GM20431 (cell line): ENCODE measurements around the gene PRKAG3.

Experiments used
- in situ Hi-C: fragments of 300-500 bp; cut with MseI, MboI; formaldehyde crosslinking; loops from one replicate; pipeline ENCODE4 v1.15.0; 2020; ENCODE audit warnings: low sequenced_read_pairs; ENCODE audit not compliant: unreplicated experiment

Gene PRKAG3

GRCh38 chr2:218831378-218831990, at the start of gene PRKAG3:
Gene PRKAG3 (minus strand): TSS chr2:218831803.
- in situ Hi-C loops: loop anchor here (25.0 kb wide), 2 partner anchors 169 to 419 kb away; partner anchors contain the start of genes BCS1L, RNF25, STK36 and VIL1

GRCh38 chr2:218880859-218881594, 49.4 kb upstream of the PRKAG3 start:
- in situ Hi-C loops: no loop called here

GRCh38 chr2:218880102-218880858, 48.7 kb upstream of the PRKAG3 start, which contains the start of gene WNT10A:
Gene WNT10A (plus strand): TSS chr2:218880852. CDS start chr2:218880996, 144 bp downstream.
- in situ Hi-C loops: no loop called here

GRCh38 chr2:218879776-218880101, 48.1 kb upstream of the PRKAG3 start:
- in situ Hi-C loops: no loop called here

GRCh38 chr2:218878926-218879761, 47.5 kb upstream of the PRKAG3 start:
- in situ Hi-C loops: no loop called here

GRCh38 chr2:218878486-218878885, 46.9 kb upstream of the PRKAG3 start:
- in situ Hi-C loops: no loop called here

- in situ Hi-C loops: no loop called here
Measured at GRCh38 chr2:218877891-218878290, 46.3 kb upstream of the PRKAG3 start.

GRCh38 chr2:218877331-218877730, 45.7 kb upstream of the PRKAG3 start:
- in situ Hi-C loops: no loop called here

GRCh38 chr2:218876562-218877219, 45.1 kb upstream of the PRKAG3 start:
- in situ Hi-C loops: no loop called here

- in situ Hi-C loops: no loop called here
Measured at GRCh38 chr2:218875692-218876246, 44.2 kb upstream of the PRKAG3 start.

GRCh38 chr2:218873359-218874194, 42.0 kb upstream of the PRKAG3 start:
- in situ Hi-C loops: no loop called here

GRCh38 chr2:218872645-218873358, 41.2 kb upstream of the PRKAG3 start:
- in situ Hi-C loops: no loop called here

GRCh38 chr2:218871345-218872302, 40.0 kb upstream of the PRKAG3 start:
- in situ Hi-C loops: no loop called here

GRCh38 chr2:218870984-218871344, 39.4 kb upstream of the PRKAG3 start:
- in situ Hi-C loops: no loop called here

GRCh38 chr2:218869064-218869463, 37.5 kb upstream of the PRKAG3 start:
- in situ Hi-C loops: no loop called here

- in situ Hi-C loops: no loop called here
Measured at GRCh38 chr2:218867900-218868299, 36.3 kb upstream of the PRKAG3 start.

- in situ Hi-C loops: no loop called here
Measured at GRCh38 chr2:218865999-218866398, 34.4 kb upstream of the PRKAG3 start.
